WTC11 (cell line): Measurements from ENCODE around the gene CIAPIN1.
"Not testable (repeated sequence)": the region's sequence is repeated elsewhere in the genome, so short reads cannot be mapped to it uniquely, and the experiment has no call there.

Experiments
- CTCF ChIP-seq: fragments of 200-600 bp; IDR thresholded peaks from 2 replicates; pipeline ENCODE4 v1.8.0; 2022; ENCODE audit warnings: antibody characterized with exemption
- E2F1 ChIP-seq: sonication (generic); formaldehyde crosslinking; IDR thresholded peaks from 2 replicates; pipeline ENCODE4 v1.8.0; 2022; ENCODE audit warnings: mild to moderate bottlenecking, missing genetic modification reagents
- JUN ChIP-seq: sonication (generic); formaldehyde crosslinking; IDR thresholded peaks from 2 replicates; pipeline ENCODE4 v1.8.0; 2023; ENCODE audit warnings: mild to moderate bottlenecking, missing genetic modification reagents
- NFYB ChIP-seq: sonication (generic); formaldehyde crosslinking; conservative IDR thresholded peaks from 2 replicates; pipeline ENCODE4 v1.8.0; 2022; ENCODE audit warnings: low read depth, missing genetic modification reagents
- STAT6 ChIP-seq: sonication (generic); formaldehyde crosslinking; conservative IDR thresholded peaks from 2 replicates; pipeline ENCODE4 v1.8.1; 2023; ENCODE audit warnings: mild to moderate bottlenecking, low read depth, missing genetic modification reagents, moderate library complexity
- USF1 ChIP-seq: sonication (generic); formaldehyde crosslinking; IDR thresholded peaks from 2 replicates; pipeline ENCODE4 v1.8.0; 2022; ENCODE audit warnings: mild to moderate bottlenecking, missing genetic modification reagents
- ZNF423 ChIP-seq: fragments of 250-450 bp; sonication (Bioruptor Pico); IDR thresholded peaks from 2 replicates; pipeline ENCODE4 v2.1.2; 2022; ENCODE audit warnings: mild to moderate bottlenecking, moderate library complexity

- TF ChIP-seq E2F1 (CRISPR knock-in tag); STAT6; JUN (CRISPR knock-in tag); USF1; NFYB; CTCF; ZNF423 (CRISPR knock-in tag): not testable (repeated sequence)
Observed at GRCh38 chr16:57439947-57440346, 7.2 kb downstream of the CIAPIN1 start.
